HCT116 (cell line): Measurements from ENCODE around the gene LIN7B. TPM values are rescaled to one million over a fixed set of nuclear protein-coding genes. Genes with fewer than 3 reads are reported as not detected.

Experiments used
- ATAC-seq: fragments of 200-7000 bp; cut with Tn5 transposase; 2 replicates; pipeline ENCODE4 v1.9.1; 2020; ENCODE audit warnings: mild to moderate bottlenecking, moderate library complexity
- BruUV-seq: library from RNA; stranded (reverse); fragments of 400-500 nt; replicated peaks from 2 replicates; lab custom pipeline; 2021; lab: Mats Ljungman, UMichigan
- CTCF ChIA-PET: fragments of 300-600 bp; sonication (Branson Sonifier 250); formaldehyde crosslinking; loops from one replicate; lab custom pipeline; 2021; ENCODE audit warnings: antibody characterized with exemption; lab: Charles Lee
- POLR2A ChIA-PET: fragments of 300-600, 350-600 bp; sonication (Branson Sonifier 250); formaldehyde crosslinking; loops from one replicate; lab custom pipeline; 2021; ENCODE audit warnings: antibody characterized with exemption; lab: Charles Lee
- RAD21 ChIA-PET, 2 experiments: fragments of 300-600 bp; sonication (Branson Sonifier 250); formaldehyde crosslinking; loops; one replicate each; lab custom pipeline; 2023; ENCODE audit warnings: low total read pairs in 2 of 2; ENCODE audit not compliant: uncharacterized antibody in 2 of 2, unreplicated experiment in 2 of 2, low non-redundant PET in 1 of 2; lab: Charles Lee
- DNase-seq: peaks from one replicate; pipeline ENCODE4 v3.0.0-alpha.2; 2010; ENCODE audit warnings: low read depth, low spot score
- H2AFZ ChIP-seq: fragments of 200-600 bp; shearing (Covaris generic), sonication (generic); 2 replicates; pipeline ENCODE4 v1.6.1; 2017; ENCODE audit warnings: low read depth, mixed run types, mixed read lengths, antibody characterized with exemption, low read length; ENCODE audit not compliant: poor library complexity, severe bottlenecking
- H3K27ac ChIP-seq: 2 replicates; pipeline ENCODE4 v1.5.1; 2012; ENCODE audit warnings: low read depth, low read length
- H3K27me3 ChIP-seq: fragments of 200-600 bp; sonication (generic); 2 replicates; pipeline ENCODE4 v1.6.1; 2016; ENCODE audit warnings: mixed run types, low read length, mixed read lengths; ENCODE audit not compliant: insufficient read depth
- H3K36me3 ChIP-seq, 2 experiments: fragments of 200-500 bp in 1 of 2; fragments of 200-600 bp in 1 of 2; sonication (Bioruptor generic) in 1 of 2; sonication (generic) in 1 of 2; 2 replicates each; pipeline versions ENCODE4 v1.5.1 to v1.6.1; 2014 to 2016; ENCODE audit warnings: low read length in 2 of 2, inconsistent platforms in 1 of 2, mixed read lengths in 1 of 2, mixed run types in 1 of 2; ENCODE audit not compliant: insufficient read depth in 2 of 2, control insufficient read depth in 1 of 2
- H3K4me1 ChIP-seq, 2 experiments: fragments of 200-600 bp in 1 of 2; sonication (generic) in 1 of 2; 2 replicates each; pipeline versions ENCODE4 v1.5.1 to v1.6.1; 2012 to 2017; ENCODE audit warnings: low read length in 2 of 2, inconsistent platforms in 1 of 2, mild to moderate bottlenecking in 1 of 2, mixed read lengths in 1 of 2, mixed run types in 1 of 2, moderate library complexity in 1 of 2; ENCODE audit not compliant: insufficient read depth in 2 of 2, control insufficient read depth in 1 of 2
- H3K4me2 ChIP-seq: fragments of 200-600 bp; sonication (generic); 2 replicates; pipeline ENCODE4 v1.6.1; 2017; ENCODE audit warnings: mixed run types, low read length, mixed read lengths
- H3K4me3 ChIP-seq, 2 experiments: fragments of 200-600 bp in 1 of 2; sonication (generic) in 1 of 2; replicated peaks in 1 of 2; 2 replicates each; pipeline ENCODE4 v1.5.1; 2011 to 2016; ENCODE audit warnings: low read length in 2 of 2, control low read depth in 1 of 2, low read depth in 1 of 2, mild to moderate bottlenecking in 1 of 2, mixed read lengths in 1 of 2, mixed run types in 1 of 2
- H3K79me2 ChIP-seq: fragments of 200-600 bp; sonication (generic); 2 replicates; pipeline ENCODE4 v1.6.1; 2017; ENCODE audit warnings: mild to moderate bottlenecking, mixed run types, low read length, moderate library complexity, mixed read lengths; ENCODE audit not compliant: insufficient read depth
- H3K9ac ChIP-seq: fragments of 200-600 bp; sonication (generic); 2 replicates; pipeline ENCODE4 v1.6.1; 2016; ENCODE audit warnings: low read length, mixed read lengths
- H3K9me2 ChIP-seq: fragments of 200-600 bp; sonication (generic), shearing (Covaris generic); 2 replicates; pipeline ENCODE4 v1.6.1; 2017; ENCODE audit warnings: mixed run types, mild to moderate bottlenecking, moderate library complexity; ENCODE audit not compliant: insufficient read depth
- H3K9me3 ChIP-seq, 2 experiments: fragments of 200-500 bp in 1 of 2; fragments of 200-600 bp in 1 of 2; sonication (Bioruptor generic) in 1 of 2; sonication (generic) in 1 of 2; 2 replicates each; pipeline ENCODE4 v1.6.1; 2014 to 2017; ENCODE audit warnings: low read length in 2 of 2, mixed read lengths in 2 of 2, inconsistent platforms in 1 of 2, low read depth in 1 of 2, mild to moderate bottlenecking in 1 of 2, mixed run types in 1 of 2, moderate library complexity in 1 of 2; ENCODE audit not compliant: control insufficient read depth in 1 of 2, insufficient read depth in 1 of 2
- H4K20me1 ChIP-seq: fragments of 200-600 bp; sonication (generic), shearing (Covaris generic); 2 replicates; pipeline ENCODE4 v1.6.1; 2017; ENCODE audit warnings: mixed run types, mild to moderate bottlenecking, moderate library complexity; ENCODE audit not compliant: insufficient read depth
- ATF3 ChIP-seq: IDR thresholded peaks from 2 replicates; pipeline ENCODE4 v1.6.1; 2012
- CTCF ChIP-seq, 3 experiments: fragments of 200-600 bp in 1 of 3; sonication (generic) in 1 of 3; IDR thresholded peaks in 2 of 3; conservative IDR thresholded peaks in 1 of 3; 2 replicates each; pipeline ENCODE4 v1.5.1; 2012 to 2017; ENCODE audit warnings: low read depth in 2 of 3, low read length in 2 of 3, antibody characterized with exemption in 1 of 3, borderline replicate concordance in 1 of 3, control low read depth in 1 of 3, mild to moderate bottlenecking in 1 of 3, mixed read lengths in 1 of 3, mixed run types in 1 of 3, moderate library complexity in 1 of 3; ENCODE audit not compliant: insufficient read depth in 1 of 3
- EGR1 ChIP-seq: IDR thresholded peaks from 2 replicates; pipeline ENCODE4 v1.6.1; 2012; ENCODE audit warnings: low read depth
- EZH2phosphoT487 ChIP-seq: fragments of 200-600 bp; IDR thresholded peaks from 2 replicates; pipeline ENCODE4 v1.6.1; 2018; ENCODE audit warnings: antibody characterized with exemption, borderline replicate concordance
- FOSL1 ChIP-seq: IDR thresholded peaks from 2 replicates; pipeline ENCODE4 v1.6.1; 2012; ENCODE audit warnings: low read depth
- MAX ChIP-seq: IDR thresholded peaks from 2 replicates; pipeline ENCODE4 v1.6.1; 2012
- POLR2A ChIP-seq: IDR thresholded peaks from 2 replicates; pipeline ENCODE4 v1.7.0; 2011; ENCODE audit warnings: borderline replicate concordance; ENCODE audit not compliant: insufficient read depth, insufficient read length; ENCODE audit errors: extremely low read depth
- POLR2AphosphoS5 ChIP-seq: IDR thresholded peaks from 2 replicates; pipeline ENCODE4 v1.6.1; 2011; ENCODE audit warnings: mild to moderate bottlenecking, low read depth, low read length, moderate library complexity
- REST ChIP-seq: IDR thresholded peaks from 2 replicates; pipeline ENCODE4 v1.6.1; 2012; ENCODE audit warnings: low read depth
- SIN3A ChIP-seq: IDR thresholded peaks from 2 replicates; pipeline ENCODE4 v1.6.1; 2012; ENCODE audit warnings: low read depth
- SP1 ChIP-seq: IDR thresholded peaks from 2 replicates; pipeline ENCODE4 v1.6.1; 2012; ENCODE audit warnings: low read depth
- TCF7L2 ChIP-seq: IDR thresholded peaks from 2 replicates; pipeline ENCODE4 v1.7.0; 2011; ENCODE audit warnings: borderline replicate concordance, inconsistent platforms; ENCODE audit not compliant: insufficient read depth, insufficient read length; ENCODE audit errors: extremely low read depth
- ZFX ChIP-seq: fragments of 450-650 bp; IDR thresholded peaks from 2 replicates; pipeline ENCODE4 v1.6.1; 2017
- intact Hi-C: fragments of 100-400 bp; cut with micrococcal nuclease; formaldehyde crosslinking; loops from 2 replicates; pipeline ENCODE4 v1.10.0; 2022
- total RNA-seq: library from RNA; stranded (reverse); gene quantifications from one replicate; pipeline ENCODE4 v1.2.1, GENCODE V29; 2021; ENCODE audit not compliant: unreplicated experiment

The LIN7B gene
- total RNA-seq, 1 experiment from 2014 or later, result 7.2 TPM

- CTCF ChIA-PET, result interaction anchor here (1.7 to 2.2 kb wide), 2 partner anchors 12 to 21 kb away, joined by 6 to 8 read pairs; no protein-coding TSS in a partner anchor
- peak within 1 kb of the TSS; percentile 59 to 66 for H3K4me3 ChIP-seq
- no peak for TF ChIP-seq EZH2phosphoT487
- no peak for TF ChIP-seq REST
- TF ChIP-seq ATF3, result no peak
- peak; percentile 77 for TF ChIP-seq SP1
- no peak for TF ChIP-seq SIN3A
- TF ChIP-seq POLR2AphosphoS5, result peak; percentile 81
- TF ChIP-seq CTCF (IDR thresholded peaks at IDR 0.05 in 2 of 3, conservative IDR thresholded peaks at IDR 0.05 in 1 of 3; ENCODE audit: borderline replicate concordance in 1 of 3, insufficient read depth in 1 of 3, low read depth in 2 of 3, low read length in 2 of 3), result no peak
- peak; percentile 37 for TF ChIP-seq TCF7L2
- no peak for TF ChIP-seq FOSL1
- peak; percentile 96 for TF ChIP-seq EGR1
- peak; percentile 97 for TF ChIP-seq MAX
- TF ChIP-seq POLR2A, result peak; percentile 87
- TF ChIP-seq ZFX, result peak; percentile 30; the same call in 1 of the 2 replicates
- H3K79me2 ChIP-seq, result no peaks in the 10 kb centered on the region
- H3K4me2 ChIP-seq, result peak within 1 kb of the TSS; percentile 99
- POLR2A ChIA-PET, result interaction anchor here (1.5 kb wide), 1 partner anchor 9 kb away, joined by 3 read pairs; no protein-coding TSS in a partner anchor
- intact Hi-C loops, result loop anchor here (1.0 kb wide), 1 partner anchor 33 kb away; no protein-coding TSS in a partner anchor
- no peaks in the 10 kb centered on the region for H3K9me3 ChIP-seq
- H3K9me2 ChIP-seq, result no peaks in the 10 kb centered on the region
- DNase-seq (peak; percentile 84), ATAC-seq (peak; percentile 81)
- H3K4me1 ChIP-seq, result peaks cover 18 to 37% of the 10 kb centered on the region in 2 experiments
- peak within 1 kb of the TSS; percentile 76 for H3K9ac ChIP-seq
- RAD21 ChIA-PET, result no interaction called here
- no peaks in the 10 kb centered on the region for H3K27me3 ChIP-seq
- no peak within 1 kb of the TSS for H2AFZ ChIP-seq
- BruUV-seq, result no TSS peak
- H3K36me3 ChIP-seq, result no peaks in the 10 kb centered on the region
- H3K27ac ChIP-seq, result peak within 1 kb of the TSS; percentile 97
- no peaks in the 10 kb centered on the region for H4K20me1 ChIP-seq
Measured at GRCh38 chr19:49118565-49119410, 4.6 kb downstream of the LIN7B start, which contains the start of gene C19orf73. Gene C19orf73 (minus strand): TSS chr19:49119143. CDS start chr19:49119022, 121 bp downstream.
